MM.1S (cell line): ENCODE data around the gene FAM83B.
"Not testable (repeated sequence)": the region's sequence is repeated elsewhere in the genome, so short reads cannot be mapped to it uniquely, and the experiment has no call there.

Source experiments
- DNase-seq: peaks from one replicate; pipeline ENCODE4 v3.0.0-alpha.2; 2015
- H2AFZ ChIP-seq: fragments of 300-600 bp; sonication (generic); 2 replicates; pipeline ENCODE4 v1.6.0; 2016; ENCODE audit warnings: antibody characterized with exemption, low read length
- H3F3A ChIP-seq: fragments of 300-600 bp; sonication (generic); 2 replicates; pipeline ENCODE4 v1.6.1; 2016; ENCODE audit warnings: mild to moderate bottlenecking, antibody characterized with exemption, low read length, moderate library complexity, mixed read lengths; ENCODE audit not compliant: insufficient read depth
- H3K27ac ChIP-seq: fragments of 300-600 bp; sonication (generic); 2 replicates; pipeline ENCODE4 v1.5.1; 2016; ENCODE audit warnings: mild to moderate bottlenecking, low read length
- H3K27me3 ChIP-seq: fragments of 300-600 bp; sonication (generic); replicated peaks from 2 replicates; pipeline ENCODE4 v1.6.0; 2016; ENCODE audit warnings: low read length; ENCODE audit not compliant: insufficient read depth
- H3K36me3 ChIP-seq: fragments of 300-600 bp; sonication (generic); replicated peaks from 2 replicates; pipeline ENCODE4 v1.6.1; 2016; ENCODE audit warnings: mild to moderate bottlenecking, low read length, mixed read lengths; ENCODE audit not compliant: insufficient read depth
- H3K4me1 ChIP-seq: fragments of 300-600 bp; sonication (generic); 2 replicates; pipeline ENCODE4 v1.6.1; 2016; ENCODE audit warnings: low read length, mixed read lengths
- H3K4me2 ChIP-seq: fragments of 300-600 bp; sonication (generic); 2 replicates; pipeline ENCODE4 v1.6.0; 2016; ENCODE audit warnings: low read depth, low read length
- H3K4me3 ChIP-seq: fragments of 300-600 bp; sonication (generic); 2 replicates; pipeline ENCODE4 v1.5.1; 2016; ENCODE audit warnings: low read length, mixed read lengths
- H3K79me2 ChIP-seq: fragments of 300-600 bp; sonication (generic); 2 replicates; pipeline ENCODE4 v1.6.1; 2016; ENCODE audit warnings: mixed run types, low read length, mixed read lengths
- H3K9ac ChIP-seq: fragments of 300-600 bp; sonication (generic); 2 replicates; pipeline ENCODE4 v1.6.1; 2016; ENCODE audit warnings: low read length, mixed read lengths
- H3K9me2 ChIP-seq: fragments of 300-600 bp; sonication (generic); replicated peaks from 2 replicates; pipeline ENCODE4 v1.6.1; 2016; ENCODE audit warnings: mild to moderate bottlenecking, low read length, mixed read lengths; ENCODE audit not compliant: insufficient read depth
- H3K9me3 ChIP-seq: fragments of 300-600 bp; sonication (generic); replicated peaks from 2 replicates; pipeline ENCODE4 v1.6.1; 2016; ENCODE audit warnings: mild to moderate bottlenecking, low read length, mixed read lengths; ENCODE audit not compliant: insufficient read depth
- H4K20me1 ChIP-seq: fragments of 300-600 bp; sonication (generic); 2 replicates; pipeline ENCODE4 v1.6.1; 2016; ENCODE audit warnings: mild to moderate bottlenecking, low read length, moderate library complexity, mixed read lengths; ENCODE audit not compliant: insufficient read depth
- EZH2 ChIP-seq: fragments of 300-600 bp; sonication (generic); optimal IDR thresholded peaks from 2 replicates; pipeline ENCODE3; 2017; ENCODE audit warnings: low read depth, mild to moderate bottlenecking, antibody characterized with exemption, low read length, mixed read lengths
- EZH2phosphoT487 ChIP-seq: fragments of 300-600 bp; sonication (generic); IDR thresholded peaks from 2 replicates; pipeline ENCODE4 v1.6.1; 2018; ENCODE audit warnings: antibody characterized with exemption, low read length
- TF ChIP-seq, protein P1 (sequence below): fragments of 300-600 bp; sonication (generic); IDR thresholded peaks from 2 replicates; pipeline ENCODE4 v1.5.1; 2016; ENCODE audit warnings: antibody characterized with exemption, low read length, mixed read lengths

The FAM83B gene, protein sequence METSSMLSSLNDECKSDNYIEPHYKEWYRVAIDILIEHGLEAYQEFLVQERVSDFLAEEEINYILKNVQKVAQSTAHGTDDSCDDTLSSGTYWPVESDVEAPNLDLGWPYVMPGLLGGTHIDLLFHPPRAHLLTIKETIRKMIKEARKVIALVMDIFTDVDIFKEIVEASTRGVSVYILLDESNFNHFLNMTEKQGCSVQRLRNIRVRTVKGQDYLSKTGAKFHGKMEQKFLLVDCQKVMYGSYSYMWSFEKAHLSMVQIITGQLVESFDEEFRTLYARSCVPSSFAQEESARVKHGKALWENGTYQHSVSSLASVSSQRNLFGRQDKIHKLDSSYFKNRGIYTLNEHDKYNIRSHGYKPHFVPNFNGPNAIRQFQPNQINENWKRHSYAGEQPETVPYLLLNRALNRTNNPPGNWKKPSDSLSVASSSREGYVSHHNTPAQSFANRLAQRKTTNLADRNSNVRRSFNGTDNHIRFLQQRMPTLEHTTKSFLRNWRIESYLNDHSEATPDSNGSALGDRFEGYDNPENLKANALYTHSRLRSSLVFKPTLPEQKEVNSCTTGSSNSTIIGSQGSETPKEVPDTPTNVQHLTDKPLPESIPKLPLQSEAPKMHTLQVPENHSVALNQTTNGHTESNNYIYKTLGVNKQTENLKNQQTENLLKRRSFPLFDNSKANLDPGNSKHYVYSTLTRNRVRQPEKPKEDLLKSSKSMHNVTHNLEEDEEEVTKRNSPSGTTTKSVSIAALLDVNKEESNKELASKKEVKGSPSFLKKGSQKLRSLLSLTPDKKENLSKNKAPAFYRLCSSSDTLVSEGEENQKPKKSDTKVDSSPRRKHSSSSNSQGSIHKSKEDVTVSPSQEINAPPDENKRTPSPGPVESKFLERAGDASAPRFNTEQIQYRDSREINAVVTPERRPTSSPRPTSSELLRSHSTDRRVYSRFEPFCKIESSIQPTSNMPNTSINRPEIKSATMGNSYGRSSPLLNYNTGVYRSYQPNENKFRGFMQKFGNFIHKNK

DNA sequence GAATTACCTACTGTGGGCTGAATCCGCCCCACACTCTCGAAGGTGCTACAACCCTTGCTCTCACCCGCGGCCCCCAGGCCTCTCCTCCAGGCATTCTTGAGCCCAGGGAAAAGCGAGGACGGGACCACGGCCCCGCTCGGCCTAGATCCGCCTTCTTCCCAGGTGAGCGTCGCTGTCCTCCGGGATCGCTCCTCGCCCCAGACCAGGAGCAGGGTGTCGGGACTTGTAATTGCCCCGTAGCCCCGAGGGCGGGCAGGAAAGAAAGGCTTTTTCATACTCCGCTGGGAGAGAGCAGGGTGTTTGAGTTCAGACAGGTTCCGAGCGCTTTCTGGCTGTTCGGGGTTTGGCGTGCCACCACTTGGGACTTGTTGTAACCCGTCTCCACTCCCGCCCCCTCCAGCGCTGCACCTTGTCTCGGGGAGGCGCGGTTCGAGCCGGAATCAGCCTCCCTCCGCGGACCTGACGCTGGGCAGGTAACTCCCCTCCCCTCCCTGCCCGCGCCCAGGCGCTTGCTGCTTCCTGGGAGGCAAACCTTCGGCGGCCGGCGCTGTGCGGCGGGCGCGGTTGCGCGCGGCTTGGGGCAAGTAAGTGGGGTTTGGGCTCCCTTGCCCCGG is at the start of gene FAM83B:
Gene FAM83B, plus strand, starts transcription at position 529 of the 614 bp plus-strand sequence. CDS start 23,476 bp downstream, outside the sequence.
- TF ChIP-seq, protein P1, sequence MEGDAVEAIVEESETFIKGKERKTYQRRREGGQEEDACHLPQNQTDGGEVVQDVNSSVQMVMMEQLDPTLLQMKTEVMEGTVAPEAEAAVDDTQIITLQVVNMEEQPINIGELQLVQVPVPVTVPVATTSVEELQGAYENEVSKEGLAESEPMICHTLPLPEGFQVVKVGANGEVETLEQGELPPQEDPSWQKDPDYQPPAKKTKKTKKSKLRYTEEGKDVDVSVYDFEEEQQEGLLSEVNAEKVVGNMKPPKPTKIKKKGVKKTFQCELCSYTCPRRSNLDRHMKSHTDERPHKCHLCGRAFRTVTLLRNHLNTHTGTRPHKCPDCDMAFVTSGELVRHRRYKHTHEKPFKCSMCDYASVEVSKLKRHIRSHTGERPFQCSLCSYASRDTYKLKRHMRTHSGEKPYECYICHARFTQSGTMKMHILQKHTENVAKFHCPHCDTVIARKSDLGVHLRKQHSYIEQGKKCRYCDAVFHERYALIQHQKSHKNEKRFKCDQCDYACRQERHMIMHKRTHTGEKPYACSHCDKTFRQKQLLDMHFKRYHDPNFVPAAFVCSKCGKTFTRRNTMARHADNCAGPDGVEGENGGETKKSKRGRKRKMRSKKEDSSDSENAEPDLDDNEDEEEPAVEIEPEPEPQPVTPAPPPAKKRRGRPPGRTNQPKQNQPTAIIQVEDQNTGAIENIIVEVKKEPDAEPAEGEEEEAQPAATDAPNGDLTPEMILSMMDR = no peak
- TF ChIP-seq EZH2phosphoT487 (no peak), EZH2 (no peak)
- no peaks in the 10 kb centered on the region for H3K4me1 ChIP-seq
- no peaks in the 10 kb centered on the region for H3K27me3 ChIP-seq
- no peak within 1 kb of the TSS for H3K9ac ChIP-seq
- no peak within 1 kb of the TSS for H3K4me2 ChIP-seq
- H3K4me3 ChIP-seq = no peak within 1 kb of the TSS
- H3K9me3 ChIP-seq = no peaks in the 10 kb centered on the region
- no peaks in the 10 kb centered on the region for H4K20me1 ChIP-seq
- DNase-seq = no peak
- H3K27ac ChIP-seq = no peak within 1 kb of the TSS
- H2AFZ ChIP-seq = no peak within 1 kb of the TSS
- no peaks in the 10 kb centered on the region for H3K79me2 ChIP-seq
- H3K9me2 ChIP-seq = no peaks in the 10 kb centered on the region
- H3F3A ChIP-seq = no peaks in the 10 kb centered on the region
- H3K36me3 ChIP-seq = no peaks in the 10 kb centered on the region

DNA sequence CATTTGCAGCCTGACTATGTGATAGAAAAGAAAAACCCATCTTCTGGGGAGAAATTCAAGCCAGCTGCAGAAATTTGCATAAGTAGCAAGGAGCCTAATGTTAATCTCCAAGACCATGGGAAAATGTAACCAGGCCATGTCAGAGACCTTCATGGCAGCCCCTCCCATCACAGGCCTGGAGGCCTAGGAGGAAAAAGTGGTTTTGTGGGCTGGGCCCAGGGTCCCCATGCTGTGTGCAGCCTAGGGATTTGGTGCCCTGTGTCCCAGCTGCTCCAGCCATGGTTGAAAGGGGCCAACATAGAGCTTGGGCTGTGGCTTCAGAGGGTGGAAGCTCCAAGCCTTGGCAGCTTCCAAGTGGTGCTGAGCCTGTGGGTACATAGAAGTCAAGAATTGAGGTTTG is 49.7 kb upstream of the FAM83B start:
- H3K4me1 ChIP-seq, H3K9ac ChIP-seq, H3K9me3 ChIP-seq, H3F3A ChIP-seq, H3K4me2 ChIP-seq, H3K9me2 ChIP-seq, H3K79me2 ChIP-seq, H3K27ac ChIP-seq, DNase-seq, H4K20me1 ChIP-seq, H3K27me3 ChIP-seq, H3K4me3 ChIP-seq, H2AFZ ChIP-seq, H3K36me3 ChIP-seq: not testable (repeated sequence)

DNA sequence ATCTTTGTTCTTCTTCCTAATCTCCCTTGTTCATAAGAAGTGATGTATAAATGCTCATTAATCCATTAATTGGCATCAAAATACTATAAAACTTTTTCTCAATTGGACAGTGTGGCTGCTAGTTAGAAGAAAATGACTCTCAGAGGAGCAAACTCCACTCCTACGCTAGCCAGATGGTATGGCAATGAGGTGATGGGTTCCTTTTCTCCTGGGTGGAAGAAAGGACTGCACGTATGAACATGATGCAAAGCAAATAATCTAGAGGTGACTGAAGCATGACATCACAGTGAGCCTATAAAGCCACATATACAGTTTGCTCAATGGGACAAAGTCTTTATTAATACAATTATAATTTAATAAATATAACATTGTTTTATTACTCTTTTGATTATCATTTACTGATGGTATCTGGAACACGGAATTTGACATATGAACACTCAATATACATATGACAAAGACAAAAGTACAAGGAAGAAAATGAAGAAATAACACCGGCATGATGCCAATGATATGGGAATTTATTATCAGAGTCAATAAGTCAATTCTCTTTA is 46.4 kb upstream of the FAM83B start:
- Histone ChIP-seq H3K27ac (no peak overlapping the region), H3K27me3 (no peaks in the 10 kb centered on the region), H3K4me1 (peaks cover 16% of the 10 kb centered on the region), H4K20me1 (no peaks in the 10 kb centered on the region), H3K9ac (no peak overlapping the region), H3K4me2 (no peak overlapping the region), H3K36me3 (no peaks in the 10 kb centered on the region), H3K9me2 (no peaks in the 10 kb centered on the region), H3K79me2 (no peaks in the 10 kb centered on the region), H3F3A (0 out of 2 replicates have a peak, but pooled peaks cover 2% of the 10 kb centered on the region), H3K4me3 (no peak overlapping the region), H3K9me3 (no peaks in the 10 kb centered on the region), H2AFZ (no peak overlapping the region)
- TF ChIP-seq, protein P1 = no peak
- TF ChIP-seq EZH2phosphoT487 = no peak
- TF ChIP-seq EZH2 = no peak
- DNase-seq = no peak
